ENCODE measurements around the gene ZNF500.
A peak's percentile ranks its signal among the peaks of the same experiment; 100 is the strongest.

ZNF500 gene

GRCh38 chr16:4766875-4767628 lies at the start of gene ZNF500:
Gene ZNF500 (minus strand): TSS chr16:4767162. CDS start chr16:4765978, 1,184 bp downstream.
- H3K9ac ChIP-seq: peak within 1 kb of the TSS; percentile 96
- H3K4me2 ChIP-seq: peak within 1 kb of the TSS; percentile 91
- no peak for TF ChIP-seq Cebpa-rat (IDR thresholded peaks at IDR 0.05)
- peak within 1 kb of the TSS; percentile 90 for H3K27ac ChIP-seq
- H3K27me3 ChIP-seq: no peaks in the 10 kb centered on the region
- H3K4me1 ChIP-seq: peaks cover 41% of the 10 kb centered on the region
- peak within 1 kb of the TSS; percentile 93 for H3K4me3 ChIP-seq
- H4K20me1 ChIP-seq: peaks cover 33% of the 10 kb centered on the region; the same call in 1 of the 2 replicates
- peaks cover 35% of the 10 kb centered on the region for H3K36me3 ChIP-seq
- no peaks in the 10 kb centered on the region for H3K9me3 ChIP-seq

- Histone ChIP-seq H3K4me3 (no peak overlapping the region), H3K4me1 (no peaks in the 10 kb centered on the region), H4K20me1 (peaks cover 29% of the 10 kb centered on the region), H3K27me3 (no peaks in the 10 kb centered on the region), H3K36me3 (peaks cover 99% of the 10 kb centered on the region), H3K4me2 (no peak overlapping the region), H3K27ac (no peak overlapping the region), H3K9ac (no peak overlapping the region), H3K9me3 (no peaks in the 10 kb centered on the region)
- TF ChIP-seq Cebpa-rat (IDR thresholded peaks at IDR 0.05): no peak
Measured at GRCh38 chr16:4814542-4815173, 47.7 kb upstream of the ZNF500 start.

GRCh38 chr16:4814046-4814445 lies 47.1 kb upstream of the ZNF500 start:
- no peak overlapping the region for H3K9ac ChIP-seq
- no peak overlapping the region for H3K4me2 ChIP-seq
- no peak for TF ChIP-seq Cebpa-rat (IDR thresholded peaks at IDR 0.05)
- H3K4me1 ChIP-seq: no peaks in the 10 kb centered on the region
- H3K27ac ChIP-seq: no peak overlapping the region
- no peaks in the 10 kb centered on the region for H3K27me3 ChIP-seq
- H3K9me3 ChIP-seq: no peaks in the 10 kb centered on the region
- no peak overlapping the region for H3K4me3 ChIP-seq
- H4K20me1 ChIP-seq: peaks cover 23% of the 10 kb centered on the region
- H3K36me3 ChIP-seq: peaks cover 99% of the 10 kb centered on the region

- H3K9ac ChIP-seq: no peak overlapping the region
- H3K27me3 ChIP-seq: no peaks in the 10 kb centered on the region
- peaks cover 22% of the 10 kb centered on the region for H4K20me1 ChIP-seq
- H3K9me3 ChIP-seq: no peaks in the 10 kb centered on the region
- H3K4me2 ChIP-seq: no peak overlapping the region
- H3K4me3 ChIP-seq: no peak overlapping the region
- no peaks in the 10 kb centered on the region for H3K4me1 ChIP-seq
- no peak overlapping the region for H3K27ac ChIP-seq
- TF ChIP-seq Cebpa-rat (IDR thresholded peaks at IDR 0.05): no peak
- peaks cover 99% of the 10 kb centered on the region for H3K36me3 ChIP-seq
Measured at GRCh38 chr16:4813251-4814003, 46.5 kb upstream of the ZNF500 start.

GRCh38 chr16:4811773-4812172 lies 44.8 kb upstream of the ZNF500 start:
- no peak overlapping the region for H3K27ac ChIP-seq
- no peak for TF ChIP-seq Cebpa-rat (IDR thresholded peaks at IDR 0.05)
- no peak overlapping the region for H3K9ac ChIP-seq
- H3K4me1 ChIP-seq: no peaks in the 10 kb centered on the region
- peaks cover 22% of the 10 kb centered on the region for H4K20me1 ChIP-seq
- no peak overlapping the region for H3K4me2 ChIP-seq
- no peaks in the 10 kb centered on the region for H3K9me3 ChIP-seq
- peaks cover 99% of the 10 kb centered on the region for H3K36me3 ChIP-seq
- H3K27me3 ChIP-seq: no peaks in the 10 kb centered on the region
- H3K4me3 ChIP-seq: no peak overlapping the region

GRCh38 chr16:4811242-4811641 lies 44.3 kb upstream of the ZNF500 start:
- Histone ChIP-seq H3K27ac (no peak overlapping the region), H3K4me2 (no peak overlapping the region), H3K9me3 (no peaks in the 10 kb centered on the region), H3K4me1 (no peaks in the 10 kb centered on the region), H3K9ac (no peak overlapping the region), H3K27me3 (no peaks in the 10 kb centered on the region), H3K36me3 (peaks cover 99% of the 10 kb centered on the region), H3K4me3 (no peak overlapping the region), H4K20me1 (peaks cover 25% of the 10 kb centered on the region)
- no peak for TF ChIP-seq Cebpa-rat (IDR thresholded peaks at IDR 0.05)

- peaks cover 75% of the 10 kb centered on the region for H3K36me3 ChIP-seq
- no peak for TF ChIP-seq Cebpa-rat (IDR thresholded peaks at IDR 0.05)
Measured at GRCh38 chr16:4806280-4806679, 39.3 kb upstream of the ZNF500 start.

GRCh38 chr16:4805231-4805630 lies 38.3 kb upstream of the ZNF500 start:
- Histone ChIP-seq H3K9ac (no peak overlapping the region), H4K20me1 (peaks cover 22% of the 10 kb centered on the region; the same call in 1 of the 2 replicates)

More at GRCh38 chr16:4806280-4806679, 39.3 kb upstream of the ZNF500 start:
- no peak overlapping the region for H3K4me2 ChIP-seq
- H3K4me3 ChIP-seq: no peak overlapping the region
- H3K9ac ChIP-seq: no peak overlapping the region
- H4K20me1 ChIP-seq: peaks cover 25% of the 10 kb centered on the region; the same call in 1 of the 2 replicates
- H3K27me3 ChIP-seq: no peaks in the 10 kb centered on the region
- peaks cover 16% of the 10 kb centered on the region for H3K4me1 ChIP-seq
- no peaks in the 10 kb centered on the region for H3K9me3 ChIP-seq
- no peak overlapping the region for H3K27ac ChIP-seq

GRCh38 chr16:4803898-4804762 lies 37.2 kb upstream of the ZNF500 start:
- Histone ChIP-seq H3K4me1 (peaks cover 38% of the 10 kb centered on the region), H3K36me3 (peaks cover 58% of the 10 kb centered on the region), H3K4me3 (no peak overlapping the region), H3K27me3 (no peaks in the 10 kb centered on the region), H3K9ac (no peak overlapping the region), H3K9me3 (no peaks in the 10 kb centered on the region), H3K4me2 (no peak overlapping the region), H4K20me1 (peaks cover 22% of the 10 kb centered on the region; the same call in 1 of the 2 replicates), H3K27ac (no peak overlapping the region)
- TF ChIP-seq Cebpa-rat (IDR thresholded peaks at IDR 0.05): no peak

More at GRCh38 chr16:4805231-4805630, 38.3 kb upstream of the ZNF500 start:
- H3K4me1 ChIP-seq: peaks cover 27% of the 10 kb centered on the region
- H3K4me2 ChIP-seq: no peak overlapping the region
- no peak overlapping the region for H3K4me3 ChIP-seq
- no peaks in the 10 kb centered on the region for H3K27me3 ChIP-seq
- no peak for TF ChIP-seq Cebpa-rat (IDR thresholded peaks at IDR 0.05)
- H3K9me3 ChIP-seq: no peaks in the 10 kb centered on the region
- H3K27ac ChIP-seq: no peak overlapping the region
- H3K36me3 ChIP-seq: peaks cover 66% of the 10 kb centered on the region
